GM12875 (cell line): ENCODE data around the gene HLCS.

Source experiments
- H3K4me3 ChIP-seq: one replicate; pipeline ENCODE4 v1.5.1; 2011; ENCODE audit warnings: low read depth, low read length, control low read depth
- TF ChIP-seq, protein P1 (sequence below): IDR thresholded peaks from 2 replicates; pipeline ENCODE4 v1.5.1; 2011; ENCODE audit warnings: low read depth, mild to moderate bottlenecking, control low read depth, inconsistent platforms, low read length, moderate library complexity, borderline replicate concordance; ENCODE audit not compliant: insufficient read depth

Gene HLCS

DNA sequence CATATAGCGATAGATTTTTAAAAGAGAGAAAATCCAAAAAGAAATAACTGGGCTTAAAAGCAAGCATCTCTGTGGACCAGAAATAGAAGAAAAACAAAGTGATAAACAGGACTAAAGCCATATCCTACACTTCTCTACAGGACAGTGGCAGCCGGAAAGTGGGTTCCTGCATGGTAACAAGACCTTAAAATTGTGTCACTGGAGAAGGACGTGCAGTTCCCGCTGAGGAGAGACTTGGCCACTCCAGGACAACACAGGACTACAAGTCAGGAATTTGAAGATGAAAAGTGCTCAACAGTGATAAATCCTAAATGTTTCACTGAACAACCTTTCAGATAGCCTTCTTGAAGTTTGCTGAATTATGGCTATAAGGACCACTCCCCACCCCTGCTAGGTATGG lies 1.9 kb upstream of the HLCS start:
- TF ChIP-seq, protein P1, sequence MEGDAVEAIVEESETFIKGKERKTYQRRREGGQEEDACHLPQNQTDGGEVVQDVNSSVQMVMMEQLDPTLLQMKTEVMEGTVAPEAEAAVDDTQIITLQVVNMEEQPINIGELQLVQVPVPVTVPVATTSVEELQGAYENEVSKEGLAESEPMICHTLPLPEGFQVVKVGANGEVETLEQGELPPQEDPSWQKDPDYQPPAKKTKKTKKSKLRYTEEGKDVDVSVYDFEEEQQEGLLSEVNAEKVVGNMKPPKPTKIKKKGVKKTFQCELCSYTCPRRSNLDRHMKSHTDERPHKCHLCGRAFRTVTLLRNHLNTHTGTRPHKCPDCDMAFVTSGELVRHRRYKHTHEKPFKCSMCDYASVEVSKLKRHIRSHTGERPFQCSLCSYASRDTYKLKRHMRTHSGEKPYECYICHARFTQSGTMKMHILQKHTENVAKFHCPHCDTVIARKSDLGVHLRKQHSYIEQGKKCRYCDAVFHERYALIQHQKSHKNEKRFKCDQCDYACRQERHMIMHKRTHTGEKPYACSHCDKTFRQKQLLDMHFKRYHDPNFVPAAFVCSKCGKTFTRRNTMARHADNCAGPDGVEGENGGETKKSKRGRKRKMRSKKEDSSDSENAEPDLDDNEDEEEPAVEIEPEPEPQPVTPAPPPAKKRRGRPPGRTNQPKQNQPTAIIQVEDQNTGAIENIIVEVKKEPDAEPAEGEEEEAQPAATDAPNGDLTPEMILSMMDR: no peak
- no peak overlapping the region for H3K4me3 ChIP-seq

DNA sequence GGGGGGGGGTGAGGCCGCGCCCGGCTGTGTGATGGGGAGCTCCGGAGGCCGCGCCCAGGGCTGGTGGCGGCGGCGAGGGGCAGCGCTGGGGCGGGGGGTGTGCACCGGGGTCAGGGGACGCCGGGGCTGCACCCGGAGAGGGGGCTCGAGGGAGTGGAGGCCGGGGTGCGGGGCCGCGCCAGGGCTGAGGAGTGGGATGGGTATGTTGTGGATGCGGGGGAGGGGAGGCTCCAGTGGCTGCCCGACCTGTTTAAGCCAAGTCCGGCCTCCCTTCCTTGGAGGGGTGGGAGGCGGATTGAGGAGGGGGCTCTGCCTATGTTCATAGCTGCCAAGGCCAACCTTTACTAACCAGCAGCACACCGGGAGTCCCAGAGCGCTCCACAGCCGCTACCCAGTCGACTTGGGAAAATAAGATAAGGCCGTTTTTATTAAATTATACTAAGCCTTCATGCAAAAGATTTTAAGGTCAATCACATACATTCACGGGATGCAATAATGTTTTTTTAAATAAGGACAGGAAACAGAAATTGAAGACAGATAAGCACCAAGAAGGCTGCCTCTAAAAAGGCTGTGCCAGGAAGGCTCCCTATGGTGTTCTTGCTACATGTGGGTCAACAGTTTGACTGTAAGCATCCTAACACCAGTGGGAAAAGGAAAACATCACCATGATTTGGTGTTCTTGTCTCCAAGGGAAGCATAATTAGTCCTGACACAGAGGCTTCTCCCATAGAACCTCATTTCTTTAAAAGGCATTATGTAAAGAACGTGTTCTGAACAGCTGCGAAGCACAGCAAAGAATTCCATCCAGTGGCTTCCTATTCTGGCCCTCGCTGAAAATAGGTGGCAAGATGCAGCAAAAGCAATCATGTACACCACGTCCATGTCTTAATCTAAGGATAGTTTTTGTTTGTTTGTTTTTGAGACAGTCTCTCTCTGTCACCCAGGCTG lies 626 bp upstream of the HLCS start:
- TF ChIP-seq, protein P1: no peak
- peak overlapping the region; percentile 56 for H3K4me3 ChIP-seq

DNA sequence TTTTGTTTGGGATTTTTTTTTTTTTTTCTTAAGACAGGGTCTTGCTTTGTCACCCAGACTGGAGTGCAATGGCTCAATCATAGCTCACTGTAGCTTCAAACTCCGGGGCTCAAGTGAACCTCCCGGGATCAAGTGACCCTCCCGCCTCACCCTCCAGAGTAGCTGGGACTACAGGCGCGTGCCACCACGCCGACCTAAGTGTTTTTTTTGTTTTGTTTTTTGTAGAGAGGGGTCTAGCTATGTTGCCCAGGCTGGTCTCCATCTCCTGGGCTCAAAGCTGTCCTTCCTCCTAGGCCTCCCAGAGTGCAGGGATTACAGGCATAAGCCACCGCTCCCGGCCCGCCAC lies 776 bp downstream of the HLCS start:
- TF ChIP-seq, protein P1: no peak
- H3K4me3 ChIP-seq: peak overlapping the region; percentile 68

DNA sequence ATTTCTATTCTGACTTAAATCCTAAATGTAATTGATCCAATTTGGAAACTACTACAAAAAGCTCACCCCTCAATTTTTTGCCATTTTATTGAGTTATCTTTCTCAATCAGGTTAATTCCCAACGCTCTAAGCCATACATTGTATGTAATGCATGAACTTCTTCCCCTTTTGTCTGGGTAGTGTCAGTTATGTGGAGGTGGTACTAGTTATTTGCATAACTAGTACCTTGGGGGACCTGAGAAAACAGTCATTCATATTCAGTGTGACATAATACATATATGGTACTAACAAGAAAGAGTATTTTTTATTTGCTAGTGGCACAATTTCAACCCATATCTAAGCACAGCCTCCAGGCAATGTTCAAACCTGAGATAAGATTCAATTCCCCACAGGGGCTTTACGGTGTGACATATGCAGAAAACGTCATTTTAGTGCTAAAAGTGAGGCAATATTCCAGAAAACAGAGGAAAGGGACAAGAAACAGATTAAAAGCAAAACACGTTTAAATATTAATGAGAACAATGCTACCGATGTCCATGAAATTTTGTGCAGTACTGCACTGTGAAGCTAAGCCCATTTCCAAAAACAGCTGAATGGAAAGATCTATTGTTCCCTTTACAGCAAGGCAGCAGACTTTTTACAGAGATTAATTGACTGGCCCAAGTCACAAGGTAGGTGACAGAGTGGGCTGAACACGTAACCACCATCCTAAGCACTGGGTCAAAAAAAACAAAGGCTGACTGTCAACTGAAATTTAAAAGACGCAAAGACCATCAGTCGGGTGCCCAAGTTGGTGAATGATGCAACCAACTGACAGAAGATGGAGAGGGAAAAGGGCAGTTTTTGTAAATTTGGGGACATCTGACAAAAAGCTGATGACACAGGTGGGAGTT lies 1.4 kb downstream of the HLCS start:
- peak overlapping the region; percentile 68 for H3K4me3 ChIP-seq
- TF ChIP-seq, protein P1: no peak

DNA sequence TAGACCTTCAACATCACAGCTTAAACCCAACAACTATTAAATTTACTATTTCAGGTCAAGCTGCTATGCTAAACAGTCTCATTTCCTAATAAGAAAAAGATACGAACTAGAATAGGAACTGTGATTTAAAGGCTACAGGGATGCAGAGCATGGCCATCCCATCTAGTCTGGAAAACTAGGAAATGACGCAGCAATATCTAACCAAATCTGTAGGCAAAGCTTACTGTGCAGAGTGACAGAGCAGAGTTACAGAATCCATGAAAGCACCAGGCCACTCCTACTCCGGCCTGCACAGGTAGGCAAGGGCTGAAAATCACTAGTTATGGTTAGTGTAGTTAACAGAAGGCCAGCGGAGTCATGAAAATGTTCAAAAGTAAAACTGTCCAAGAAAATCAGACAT lies 2.1 kb downstream of the HLCS start:
- TF ChIP-seq, protein P1: no peak
- H3K4me3 ChIP-seq: no peak overlapping the region

DNA sequence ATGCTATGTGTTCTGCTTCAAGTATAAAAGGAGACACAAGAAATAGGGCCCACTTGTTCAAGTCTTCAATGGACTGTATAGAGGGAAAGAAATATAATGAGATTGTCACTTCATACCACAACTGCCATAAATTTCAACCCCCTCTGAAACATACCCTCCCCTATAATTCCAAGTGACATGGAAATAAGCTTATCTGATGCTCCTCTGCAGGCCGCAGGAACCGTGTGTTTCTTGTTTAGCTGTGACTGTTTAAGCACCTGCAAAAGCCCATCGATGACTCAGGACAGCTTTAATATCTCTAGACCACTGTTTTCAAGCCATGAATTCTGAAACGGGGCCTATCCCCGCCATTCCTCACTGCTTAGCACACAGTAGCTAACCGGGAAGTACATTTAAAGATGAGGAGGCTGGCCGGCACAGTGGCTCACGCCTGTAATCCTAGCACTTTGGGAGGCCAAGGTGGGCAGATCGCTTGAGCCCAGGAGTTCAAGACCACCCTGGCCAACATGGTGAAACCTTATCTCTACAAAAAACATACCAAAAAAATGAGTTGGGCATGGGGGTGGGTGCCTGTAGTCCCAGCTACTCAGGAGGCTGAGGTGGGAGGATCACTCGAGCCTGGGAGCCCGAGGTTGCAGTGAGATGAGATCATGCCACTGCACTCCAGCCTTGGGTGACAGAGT lies 4.2 kb downstream of the HLCS start:
- TF ChIP-seq, protein P1: no peak
- H3K4me3 ChIP-seq: no peak overlapping the region
